ENCODE results near the gene AMPD2. TPM values are rescaled to one million over a fixed set of nuclear protein-coding genes. Genes with fewer than 3 reads are reported as not detected.

The AMPD2 gene
- polyA plus RNA-seq, 1 donor (not counting 4 experiments of a cell fraction or from before 2014, with no cell fraction given) = 17.6 TPM

DNA sequence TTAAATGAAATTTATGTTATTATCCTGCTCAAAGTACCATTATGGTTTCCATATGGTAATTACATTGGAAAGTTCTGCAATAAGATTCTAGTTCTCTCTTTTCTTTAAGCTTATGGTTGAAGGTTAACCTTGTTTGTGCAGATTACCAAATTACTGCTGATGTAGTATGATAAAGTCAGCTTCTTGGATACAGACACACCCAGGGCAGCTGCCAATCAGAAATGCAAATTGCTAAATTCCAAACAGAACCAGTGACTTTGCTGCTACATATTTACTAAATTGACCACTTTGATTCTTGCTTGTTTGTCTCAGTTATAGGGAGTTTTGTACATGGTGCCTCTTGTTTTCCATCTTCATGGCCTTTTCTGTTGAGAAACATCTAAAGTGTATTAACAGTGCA, 26.7 kb upstream of the AMPD2 start:
- no peaks in the 10 kb centered on the region for H4K20me1 ChIP-seq (ENCODE audit: control insufficient read depth, extremely low read depth, insufficient read depth, low read length)
- no peaks in the 10 kb centered on the region for H3K9me1 ChIP-seq (ENCODE audit: control insufficient read depth, extremely low read depth, insufficient read depth, low read length)
- H3K4me2 ChIP-seq (ENCODE audit: control insufficient read depth, extremely low read depth, insufficient read depth, low read depth, low read length) = no peak overlapping the region
- H3K9me3 ChIP-seq (ENCODE audit: control insufficient read depth, low read depth, low read length) = no peaks in the 10 kb centered on the region
- peaks cover 15% of the 10 kb centered on the region for H3K4me1 ChIP-seq (ENCODE audit: control insufficient read depth, extremely low read depth, insufficient read depth, low read length)
- peaks cover 16 to 32% of the 10 kb centered on the region in 2 experiments for H3K36me3 ChIP-seq (ENCODE audit: control insufficient read depth in 2 of 2, extremely low read depth in 1 of 2, insufficient read depth in 2 of 2, low read length in 2 of 2)
- dilution Hi-C loops (cut with MboI; ENCODE audit: extremely low pct_ligation_motif_present, low sequenced_read_pairs) = no loop called here
- H3K79me2 ChIP-seq (ENCODE audit: control insufficient read depth, insufficient read depth, low read length) = no peaks in the 10 kb centered on the region
- no peak overlapping the region for H3K4me3 ChIP-seq (ENCODE audit: control insufficient read depth in 2 of 3, extremely low read depth in 1 of 3, insufficient read depth in 2 of 3, low read depth in 1 of 3, low read length in 3 of 3)
- DNase-seq (ENCODE audit: low read depth, low spot score) (no peak), FAIRE-seq (no peak)
- H3K27me3 ChIP-seq (ENCODE audit: control insufficient read depth, extremely low read depth, insufficient read depth, low read length) = no peaks in the 10 kb centered on the region
- H3K9ac ChIP-seq (ENCODE audit: control insufficient read depth, extremely low read depth, insufficient read depth, low read length) = no peak overlapping the region
- no peak for TF ChIP-seq EZH2 (IDR thresholded peaks at IDR 0.05; ENCODE audit: low read length)
- TF ChIP-seq, protein P1, sequence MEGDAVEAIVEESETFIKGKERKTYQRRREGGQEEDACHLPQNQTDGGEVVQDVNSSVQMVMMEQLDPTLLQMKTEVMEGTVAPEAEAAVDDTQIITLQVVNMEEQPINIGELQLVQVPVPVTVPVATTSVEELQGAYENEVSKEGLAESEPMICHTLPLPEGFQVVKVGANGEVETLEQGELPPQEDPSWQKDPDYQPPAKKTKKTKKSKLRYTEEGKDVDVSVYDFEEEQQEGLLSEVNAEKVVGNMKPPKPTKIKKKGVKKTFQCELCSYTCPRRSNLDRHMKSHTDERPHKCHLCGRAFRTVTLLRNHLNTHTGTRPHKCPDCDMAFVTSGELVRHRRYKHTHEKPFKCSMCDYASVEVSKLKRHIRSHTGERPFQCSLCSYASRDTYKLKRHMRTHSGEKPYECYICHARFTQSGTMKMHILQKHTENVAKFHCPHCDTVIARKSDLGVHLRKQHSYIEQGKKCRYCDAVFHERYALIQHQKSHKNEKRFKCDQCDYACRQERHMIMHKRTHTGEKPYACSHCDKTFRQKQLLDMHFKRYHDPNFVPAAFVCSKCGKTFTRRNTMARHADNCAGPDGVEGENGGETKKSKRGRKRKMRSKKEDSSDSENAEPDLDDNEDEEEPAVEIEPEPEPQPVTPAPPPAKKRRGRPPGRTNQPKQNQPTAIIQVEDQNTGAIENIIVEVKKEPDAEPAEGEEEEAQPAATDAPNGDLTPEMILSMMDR (optimal IDR thresholded peaks at IDR 0.05 in 1 of 3, IDR thresholded peaks at IDR 0.05 in 1 of 3, conservative IDR thresholded peaks at IDR 0.05 in 1 of 3; ENCODE audit: extremely low read depth in 1 of 3, insufficient read depth in 2 of 3, low read length in 3 of 3) = no peak
- H3K27ac ChIP-seq (ENCODE audit: control insufficient read depth, insufficient read depth, low read length) = no peak overlapping the region
- H2AFZ ChIP-seq (ENCODE audit: control insufficient read depth, low read length) = no peak overlapping the region

DNA sequence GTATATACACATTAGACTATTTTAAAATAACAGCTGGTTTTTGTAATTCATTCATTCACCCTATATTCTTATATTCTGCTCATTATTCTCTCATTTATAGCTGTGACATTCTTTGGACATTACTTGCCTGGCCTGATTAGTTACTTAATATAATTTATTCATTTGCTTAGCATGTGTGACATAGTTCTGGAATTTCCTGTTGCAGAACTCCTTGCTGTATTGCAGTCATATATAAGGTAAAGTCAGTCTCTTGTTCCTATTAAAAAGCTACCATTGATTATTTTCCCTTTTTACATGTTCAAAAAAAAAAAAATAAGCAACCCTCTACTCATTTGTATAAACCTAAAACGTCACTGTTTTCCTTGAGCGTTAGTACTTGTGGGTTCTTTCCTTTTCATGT, 24.1 kb upstream of the AMPD2 start:
- Histone ChIP-seq H3K4me1 (ENCODE audit: control insufficient read depth, extremely low read depth, insufficient read depth, low read length) (peaks cover 15% of the 10 kb centered on the region), H3K9me1 (ENCODE audit: control insufficient read depth, extremely low read depth, insufficient read depth, low read length) (no peaks in the 10 kb centered on the region), H3K27me3 (ENCODE audit: control insufficient read depth, extremely low read depth, insufficient read depth, low read length) (no peaks in the 10 kb centered on the region), H3K79me2 (ENCODE audit: control insufficient read depth, insufficient read depth, low read length) (no peaks in the 10 kb centered on the region), H3K27ac (ENCODE audit: control insufficient read depth, insufficient read depth, low read length) (peak overlapping the region; percentile 76), H3K9ac (ENCODE audit: control insufficient read depth, extremely low read depth, insufficient read depth, low read length) (peak overlapping the region; percentile 41), H3K9me3 (ENCODE audit: control insufficient read depth, low read depth, low read length) (no peaks in the 10 kb centered on the region), H3K4me3 (ENCODE audit: control insufficient read depth in 2 of 3, extremely low read depth in 1 of 3, insufficient read depth in 2 of 3, low read depth in 1 of 3, low read length in 3 of 3) (no peak overlapping the region), H3K36me3 (ENCODE audit: control insufficient read depth in 2 of 2, extremely low read depth in 1 of 2, insufficient read depth in 2 of 2, low read length in 2 of 2) (peaks cover 14 to 25% of the 10 kb centered on the region in 2 experiments), H3K4me2 (ENCODE audit: control insufficient read depth, extremely low read depth, insufficient read depth, low read depth, low read length) (peak overlapping the region; percentile 54), H4K20me1 (ENCODE audit: control insufficient read depth, extremely low read depth, insufficient read depth, low read length) (no peaks in the 10 kb centered on the region), H2AFZ (ENCODE audit: control insufficient read depth, low read length) (no peak overlapping the region)
- DNase-seq (ENCODE audit: low read depth, low spot score) = no peak
- FAIRE-seq = peak; percentile 26
- dilution Hi-C loops (cut with MboI; ENCODE audit: extremely low pct_ligation_motif_present, low sequenced_read_pairs) = no loop called here
- TF ChIP-seq, protein P1 (optimal IDR thresholded peaks at IDR 0.05 in 1 of 3, IDR thresholded peaks at IDR 0.05 in 1 of 3, conservative IDR thresholded peaks at IDR 0.05 in 1 of 3; ENCODE audit: extremely low read depth in 1 of 3, insufficient read depth in 2 of 3, low read length in 3 of 3) = no peak
- no peak for TF ChIP-seq EZH2 (IDR thresholded peaks at IDR 0.05; ENCODE audit: low read length)
